Endodermal cell (in vitro differentiated cells): ENCODE results near the gene CDH4. TPM values are rescaled to one million over a fixed set of nuclear protein-coding genes. Genes with fewer than 3 reads are reported as not detected.

Source experiments
- DNase-seq: peaks from one replicate; pipeline ENCODE4 v3.0.0-alpha.2; 2017
- H3K27ac ChIP-seq: 2 replicates; pipeline ENCODE4 v1.5.1; 2013; ENCODE audit warnings: mild to moderate bottlenecking, low read depth, low read length, moderate library complexity
- H3K27me3 ChIP-seq: 2 replicates; pipeline ENCODE4 v1.6.1; 2013; ENCODE audit warnings: mild to moderate bottlenecking, low read length, moderate library complexity; ENCODE audit not compliant: insufficient read depth, control insufficient read depth, poor library complexity, severe bottlenecking
- H3K36me3 ChIP-seq: 2 replicates; pipeline ENCODE4 v1.7.0; 2013; ENCODE audit warnings: mild to moderate bottlenecking, low read length, moderate library complexity; ENCODE audit not compliant: control insufficient read depth, insufficient read depth
- H3K4me1 ChIP-seq: one replicate; pipeline ENCODE4 v1.7.0; 2013; ENCODE audit warnings: low read length; ENCODE audit not compliant: control insufficient read depth, insufficient read depth
- H3K4me3 ChIP-seq: 2 replicates; pipeline ENCODE4 v1.5.1; 2013; ENCODE audit warnings: mild to moderate bottlenecking, low read length, moderate library complexity
- H3K9ac ChIP-seq: 2 replicates; pipeline ENCODE4 v1.6.1; 2013; ENCODE audit warnings: mild to moderate bottlenecking, low read length, moderate library complexity; ENCODE audit not compliant: poor library complexity, severe bottlenecking; ENCODE audit errors: extremely low read depth
- H3K9me3 ChIP-seq: 2 replicates; pipeline ENCODE4 v1.6.1; 2013; ENCODE audit warnings: mild to moderate bottlenecking, low read length, moderate library complexity; ENCODE audit not compliant: control insufficient read depth
- H3K27ac Mint-ChIP-seq: 2 replicates; pipeline ENCODE4 v1.8.0; 2020; ENCODE audit warnings: mixed read lengths
- H3K27me3 Mint-ChIP-seq: 2 replicates; pipeline ENCODE4 v1.8.0; 2021; ENCODE audit warnings: mild to moderate bottlenecking, mixed read lengths; ENCODE audit not compliant: insufficient read depth
- H3K36me3 Mint-ChIP-seq: 2 replicates; pipeline ENCODE4 v1.8.0; 2020; ENCODE audit warnings: low read depth, mixed read lengths
- H3K4me1 Mint-ChIP-seq: 2 replicates; pipeline ENCODE4 v1.8.0; 2020; ENCODE audit warnings: mixed read lengths
- H3K4me3 Mint-ChIP-seq: 2 replicates; pipeline ENCODE4 v1.8.0; 2020; ENCODE audit warnings: mild to moderate bottlenecking, moderate library complexity, mixed read lengths
- H3K9me3 Mint-ChIP-seq: 2 replicates; pipeline ENCODE4 v1.8.0; 2020; ENCODE audit warnings: mild to moderate bottlenecking, mixed read lengths
- CTCF ChIP-seq: fragments of 200-600 bp; sonication (generic); conservative IDR thresholded peaks from 2 replicates; pipeline ENCODE4 v1.5.0; 2021; ENCODE audit warnings: antibody characterized with exemption, mild to moderate bottlenecking
- WGBS, 2 experiments: methylation state at CpG; one replicate each; pipeline versions ENCODE4 v1.1.5 to v1.1.7; 2013; ENCODE audit warnings: missing lambda C conversion rate in 2 of 2, mixed read lengths in 1 of 2; ENCODE audit not compliant: insufficient coverage in 1 of 2, insufficient read length in 1 of 2; 5-methylcytosine and 5-hydroxymethylcytosine counted together
- total RNA-seq, 2 donors: library from RNA; stranded (reverse); fragmentation: NEBNext Ultra II Directional in 1 of 2; extraction: Animal tissue kit (Norgen Biotek cat#: 25700) in 1 of 2; gene quantifications; 2 replicates in 1 of 2; 3 replicates in 1 of 2; pipeline ENCODE4 v1.2.1, GENCODE V29; 2021

CDH4 gene
- total RNA-seq, 2 donors from 2014 or later, result 1.8 to 5.8 TPM

GRCh38 chr20:61449916-61450315 lies 197.9 kb downstream of the CDH4 start:
- Mint-ChIP-seq H3K27me3 (no peaks in the 10 kb centered on the region), H3K36me3 (no peaks in the 10 kb centered on the region), H3K9me3 (no peaks in the 10 kb centered on the region), H3K4me1 (peaks cover 65% of the 10 kb centered on the region), H3K4me3 (no peak overlapping the region), H3K27ac (no peak overlapping the region)
- Histone ChIP-seq H3K4me3 (no peak overlapping the region), H3K9me3 (no peaks in the 10 kb centered on the region), H3K4me1 (peaks cover 10% of the 10 kb centered on the region), H3K27ac (no peak overlapping the region), H3K36me3 (no peaks in the 10 kb centered on the region), H3K27me3 (no peaks in the 10 kb centered on the region), H3K9ac (no peak overlapping the region)
- no peak for TF ChIP-seq CTCF
- WGBS, 2 experiments, result 97% methylated on average over 2 of the region's 2 CpGs; no CpG with 5 or more reads in 1 of the 2 experiments
- DNase-seq, result no peak

GRCh38 chr20:61450549-61450948 lies 198.5 kb downstream of the CDH4 start:
- Mint-ChIP-seq H3K36me3 (no peaks in the 10 kb centered on the region), H3K27ac (no peak overlapping the region), H3K4me3 (no peak overlapping the region), H3K9me3 (no peaks in the 10 kb centered on the region), H3K4me1 (peaks cover 63% of the 10 kb centered on the region), H3K27me3 (no peaks in the 10 kb centered on the region)
- no peak overlapping the region for H3K27ac ChIP-seq
- no peaks in the 10 kb centered on the region for H3K27me3 ChIP-seq
- no peaks in the 10 kb centered on the region for H3K9me3 ChIP-seq
- H3K36me3 ChIP-seq, result no peaks in the 10 kb centered on the region
- DNase-seq, result no peak
- WGBS, 2 experiments, result 83 to 90% methylated on average over 2 to 6 of the region's 6 CpGs
- H3K9ac ChIP-seq, result no peak overlapping the region
- H3K4me1 ChIP-seq, result peaks cover 10% of the 10 kb centered on the region
- H3K4me3 ChIP-seq, result no peak overlapping the region
- TF ChIP-seq CTCF, result no peak

- peaks cover 10% of the 10 kb centered on the region for H3K4me1 ChIP-seq
- Mint-ChIP-seq H3K4me1 (peaks cover 59% of the 10 kb centered on the region), H3K36me3 (no peaks in the 10 kb centered on the region), H3K27me3 (no peaks in the 10 kb centered on the region), H3K4me3 (no peak overlapping the region), H3K9me3 (no peaks in the 10 kb centered on the region), H3K27ac (no peak overlapping the region)
- H3K36me3 ChIP-seq, result no peaks in the 10 kb centered on the region
- no peaks in the 10 kb centered on the region for H3K27me3 ChIP-seq
- H3K4me3 ChIP-seq, result no peak overlapping the region
- H3K9ac ChIP-seq, result no peak overlapping the region
- no peak for TF ChIP-seq CTCF
- no peak overlapping the region for H3K27ac ChIP-seq
- 96 to 97% methylated on average over 6 to 8 of the region's 10 CpGs for WGBS, 2 experiments
- DNase-seq, result no peak
- no peaks in the 10 kb centered on the region for H3K9me3 ChIP-seq
Observed at GRCh38 chr20:61451009-61451408, 198.9 kb downstream of the CDH4 start.
